Measurements from ENCODE around the gene SHF.

SHF gene

DNA sequence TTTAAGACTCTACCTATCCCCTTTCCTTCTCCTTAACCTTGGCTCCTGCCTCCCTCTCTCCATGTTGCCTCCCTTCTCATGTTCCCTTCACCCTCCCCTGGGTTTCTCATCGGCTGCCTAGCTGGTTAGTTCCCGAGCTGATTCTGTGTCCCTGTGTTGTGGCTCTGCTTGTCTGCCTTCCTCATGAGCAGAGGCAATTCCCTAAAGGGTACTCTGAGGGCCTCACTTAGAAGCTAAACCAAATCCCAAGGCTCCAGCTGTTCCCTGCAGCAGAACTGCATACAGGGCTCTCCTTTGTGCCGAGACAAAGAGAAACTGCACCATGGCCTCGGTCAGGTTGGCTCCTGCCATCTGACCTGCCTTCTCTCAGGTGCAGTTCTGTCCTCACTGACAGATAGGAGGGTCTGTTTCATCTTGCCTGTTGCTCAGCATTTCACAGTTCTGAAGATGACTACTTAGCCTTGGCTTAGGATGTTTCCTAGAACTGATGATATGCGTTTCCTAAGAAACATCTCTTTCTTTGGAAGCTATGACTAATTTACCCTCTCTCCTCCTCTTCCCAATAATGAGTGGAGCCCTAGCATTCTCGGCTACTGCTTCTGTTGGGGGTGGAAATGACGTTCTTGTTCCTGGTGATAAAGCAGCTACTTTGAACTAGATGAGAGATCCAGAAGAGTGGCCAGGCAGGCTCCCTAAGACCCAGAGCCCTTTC is 30.9 kb downstream of the SHF start:
- H3K4me3 ChIP-seq (ENCODE audit: insufficient read depth, low read depth, low read length): no peak overlapping the region
- no peaks in the 10 kb centered on the region for H3K27me3 ChIP-seq (ENCODE audit: control insufficient read depth, insufficient read depth, low read length, poor library complexity, severe bottlenecking)
- no peaks in the 10 kb centered on the region for H3K9me3 ChIP-seq (ENCODE audit: control insufficient read depth, low read length)
- 65 to 70% methylated on average over 7 of the region's 7 CpGs for WGBS, 2 experiments
- H3K36me3 ChIP-seq (ENCODE audit: control insufficient read depth, insufficient read depth, low read length): no peaks in the 10 kb centered on the region
- no peak overlapping the region for H3K27ac ChIP-seq (ENCODE audit: insufficient read depth, low read depth, low read length, poor library complexity, severe bottlenecking)
- peaks cover 22% of the 10 kb centered on the region for H3K4me1 ChIP-seq (ENCODE audit: control insufficient read depth, insufficient read depth, low read length)

DNA sequence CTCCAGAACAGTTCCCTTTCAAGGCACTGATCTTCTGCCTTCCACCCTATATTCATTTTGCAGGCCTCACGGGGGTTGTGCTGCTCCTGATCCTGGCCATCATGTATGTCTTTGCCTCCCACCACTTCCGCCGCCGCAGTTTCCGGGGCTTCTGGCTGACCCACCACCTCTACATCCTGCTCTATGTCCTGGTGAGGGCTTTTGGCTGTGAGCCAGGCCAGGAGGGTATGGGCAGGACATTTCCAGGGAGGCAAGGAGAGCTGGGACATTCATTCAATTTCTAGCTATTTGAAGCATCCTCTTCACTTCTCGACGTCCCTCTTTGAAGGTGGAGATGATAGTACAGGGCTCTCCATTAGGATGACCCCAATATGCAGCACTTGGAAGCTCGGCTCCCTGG is 32.0 kb downstream of the SHF start:
- Histone ChIP-seq H3K4me3 (ENCODE audit: insufficient read depth, low read depth, low read length) (no peak overlapping the region), H3K4me1 (ENCODE audit: control insufficient read depth, insufficient read depth, low read length) (peaks cover 22% of the 10 kb centered on the region), H3K27ac (ENCODE audit: insufficient read depth, low read depth, low read length, poor library complexity, severe bottlenecking) (no peak overlapping the region), H3K27me3 (ENCODE audit: control insufficient read depth, insufficient read depth, low read length, poor library complexity, severe bottlenecking) (no peaks in the 10 kb centered on the region), H3K9me3 (ENCODE audit: control insufficient read depth, low read length) (no peaks in the 10 kb centered on the region), H3K36me3 (ENCODE audit: control insufficient read depth, insufficient read depth, low read length) (no peaks in the 10 kb centered on the region)
- WGBS, 2 experiments: 94 to 95% methylated on average over 8 of the region's 8 CpGs

DNA sequence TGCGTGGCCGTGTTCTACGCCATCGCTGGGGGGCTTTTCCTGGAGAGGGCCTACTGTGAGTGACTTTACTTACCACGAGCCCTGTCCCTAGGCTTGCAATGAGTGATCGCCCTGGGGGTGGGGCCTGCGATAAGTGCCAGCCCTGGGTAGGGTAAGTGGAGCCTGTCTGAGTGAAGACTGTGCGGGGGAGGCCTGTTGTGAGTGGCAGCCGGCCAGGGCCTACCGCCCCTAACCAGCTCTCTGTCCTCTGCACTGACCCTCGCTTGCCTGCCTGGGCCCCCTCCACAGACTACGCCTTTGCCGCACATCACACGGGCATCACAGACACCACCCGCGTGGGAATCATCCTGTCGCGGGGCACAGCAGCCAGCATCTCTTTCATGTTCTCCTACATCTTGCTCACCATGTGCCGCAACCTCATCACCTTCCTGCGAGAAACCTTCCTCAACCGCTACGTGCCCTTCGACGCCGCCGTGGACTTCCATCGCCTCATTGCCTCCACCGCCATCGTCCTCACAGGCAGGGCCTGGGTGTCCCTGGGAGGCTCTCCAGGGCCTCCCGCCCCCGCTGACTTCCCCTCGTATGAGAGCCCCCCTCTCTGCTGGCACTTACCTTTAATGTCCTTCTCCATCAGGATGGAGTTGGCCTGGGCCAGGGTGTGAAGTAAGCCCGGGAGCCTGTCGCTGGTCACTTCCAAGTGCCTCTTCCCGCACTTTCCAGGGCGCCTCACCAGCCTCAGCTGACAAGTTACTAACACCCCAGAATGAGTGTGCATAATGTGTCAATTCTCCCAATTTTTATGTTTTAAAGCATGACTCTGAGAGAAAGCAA is 35.6 kb downstream of the SHF start:
- no peak overlapping the region for H3K4me3 ChIP-seq (ENCODE audit: insufficient read depth, low read depth, low read length)
- H3K27ac ChIP-seq (ENCODE audit: insufficient read depth, low read depth, low read length, poor library complexity, severe bottlenecking): no peak overlapping the region
- no peaks in the 10 kb centered on the region for H3K27me3 ChIP-seq (ENCODE audit: control insufficient read depth, insufficient read depth, low read length, poor library complexity, severe bottlenecking)
- peaks cover 9% of the 10 kb centered on the region for H3K4me1 ChIP-seq (ENCODE audit: control insufficient read depth, insufficient read depth, low read length)
- no peaks in the 10 kb centered on the region for H3K36me3 ChIP-seq (ENCODE audit: control insufficient read depth, insufficient read depth, low read length)
- WGBS, 2 experiments: 95 to 96% methylated on average over 36 of the region's 36 CpGs
- no peaks in the 10 kb centered on the region for H3K9me3 ChIP-seq (ENCODE audit: control insufficient read depth, low read length)

GRCh38 chr15:45150997-45151396 is 36.8 kb downstream of the SHF start:
- Histone ChIP-seq H3K4me1 (ENCODE audit: control insufficient read depth, insufficient read depth, low read length) (peaks cover 5% of the 10 kb centered on the region), H3K27ac (ENCODE audit: insufficient read depth, low read depth, low read length, poor library complexity, severe bottlenecking) (no peak overlapping the region), H3K9me3 (ENCODE audit: control insufficient read depth, low read length) (no peaks in the 10 kb centered on the region), H3K4me3 (ENCODE audit: insufficient read depth, low read depth, low read length) (no peak overlapping the region), H3K27me3 (ENCODE audit: control insufficient read depth, insufficient read depth, low read length, poor library complexity, severe bottlenecking) (no peaks in the 10 kb centered on the region), H3K36me3 (ENCODE audit: control insufficient read depth, insufficient read depth, low read length) (no peaks in the 10 kb centered on the region)
- 93 to 95% methylated on average over 6 of the region's 6 CpGs for WGBS, 2 experiments

- no peak overlapping the region for H3K27ac ChIP-seq (ENCODE audit: insufficient read depth, low read depth, low read length, poor library complexity, severe bottlenecking)
- H3K36me3 ChIP-seq (ENCODE audit: control insufficient read depth, insufficient read depth, low read length): no peaks in the 10 kb centered on the region
- H3K4me3 ChIP-seq (ENCODE audit: insufficient read depth, low read depth, low read length): no peak overlapping the region
- no peaks in the 10 kb centered on the region for H3K27me3 ChIP-seq (ENCODE audit: control insufficient read depth, insufficient read depth, low read length, poor library complexity, severe bottlenecking)
- whole genome bisulfite sequencing, 2 experiments: 88 to 93% methylated on average over 6 of the region's 6 CpGs
- H3K9me3 ChIP-seq (ENCODE audit: control insufficient read depth, low read length): no peaks in the 10 kb centered on the region
- H3K4me1 ChIP-seq (ENCODE audit: control insufficient read depth, insufficient read depth, low read length): peaks cover 5% of the 10 kb centered on the region
Measured at GRCh38 chr15:45150481-45150880, 37.3 kb downstream of the SHF start.

- H3K4me1 ChIP-seq (ENCODE audit: control insufficient read depth, insufficient read depth, low read length): peaks cover 2% of the 10 kb centered on the region
- H3K4me3 ChIP-seq (ENCODE audit: insufficient read depth, low read depth, low read length): no peak overlapping the region
Measured at GRCh38 chr15:45149060-45149459, 38.7 kb downstream of the SHF start.

DNA sequence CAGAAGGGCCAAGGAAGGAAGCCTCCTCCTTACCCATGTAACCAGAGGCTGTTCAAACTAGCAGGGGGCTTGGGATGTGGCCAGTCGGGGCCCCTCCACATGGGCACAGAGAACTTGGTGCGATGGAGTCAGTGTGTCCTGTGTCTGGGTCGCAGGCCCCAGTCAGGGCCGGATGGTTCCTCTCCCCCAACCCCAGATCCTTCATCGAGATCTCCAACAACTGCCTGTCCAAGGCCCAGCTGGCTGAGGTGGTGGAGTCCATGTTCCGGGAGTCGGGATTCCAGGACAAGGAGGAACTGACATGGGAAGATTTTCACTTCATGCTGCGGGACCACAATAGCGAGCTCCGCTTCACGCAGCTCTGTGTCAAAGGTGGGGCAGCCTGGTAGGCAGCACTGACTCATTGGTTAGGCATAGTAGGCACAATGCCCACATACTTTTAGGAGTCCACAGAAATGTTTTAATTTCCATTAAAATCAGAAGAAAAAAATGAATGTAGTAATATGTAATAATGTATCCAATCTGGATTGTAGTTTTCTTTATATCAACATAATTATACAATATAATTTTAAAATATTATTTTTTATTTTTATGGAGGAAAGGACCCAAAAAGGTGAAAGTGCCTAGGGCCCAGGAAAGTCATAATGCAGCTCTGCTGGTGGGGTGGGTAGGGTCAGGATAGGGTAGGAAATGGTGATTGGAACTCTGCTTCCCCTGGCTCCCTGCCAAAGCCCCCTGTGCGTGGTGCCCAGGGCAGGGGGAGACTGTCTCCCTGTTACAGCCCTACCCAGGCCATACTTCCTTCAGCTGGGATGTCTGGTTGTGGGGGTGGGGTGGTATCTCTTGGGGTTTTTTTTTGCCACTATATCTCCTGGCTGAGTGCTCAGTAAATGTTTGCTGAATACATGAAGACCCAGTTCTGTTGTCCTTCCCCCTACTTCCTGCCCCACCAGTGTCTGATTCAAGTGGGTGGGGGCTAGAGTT is 39.4 kb downstream of the SHF start:
- H3K4me3 ChIP-seq (ENCODE audit: insufficient read depth, low read depth, low read length): no peak overlapping the region
- 92 to 93% methylated on average over 12 of the region's 12 CpGs for WGBS, 2 experiments
- H3K9me3 ChIP-seq (ENCODE audit: control insufficient read depth, low read length): no peaks in the 10 kb centered on the region
- H3K36me3 ChIP-seq (ENCODE audit: control insufficient read depth, insufficient read depth, low read length): no peaks in the 10 kb centered on the region
- H3K27ac ChIP-seq (ENCODE audit: insufficient read depth, low read depth, low read length, poor library complexity, severe bottlenecking): no peak overlapping the region
- no peaks in the 10 kb centered on the region for H3K4me1 ChIP-seq (ENCODE audit: control insufficient read depth, insufficient read depth, low read length)
- no peaks in the 10 kb centered on the region for H3K27me3 ChIP-seq (ENCODE audit: control insufficient read depth, insufficient read depth, low read length, poor library complexity, severe bottlenecking)

More at GRCh38 chr15:45149060-45149459, 38.7 kb downstream of the SHF start:
- no peaks in the 10 kb centered on the region for H3K9me3 ChIP-seq (ENCODE audit: control insufficient read depth, low read length)
- H3K36me3 ChIP-seq (ENCODE audit: control insufficient read depth, insufficient read depth, low read length): no peaks in the 10 kb centered on the region
- no peaks in the 10 kb centered on the region for H3K27me3 ChIP-seq (ENCODE audit: control insufficient read depth, insufficient read depth, low read length, poor library complexity, severe bottlenecking)
- no peak overlapping the region for H3K27ac ChIP-seq (ENCODE audit: insufficient read depth, low read depth, low read length, poor library complexity, severe bottlenecking)
- WGBS, 2 experiments: 81 to 85% methylated on average over 1 of the region's 1 CpG

- 90 to 96% methylated on average over 7 of the region's 7 CpGs for WGBS, 2 experiments
- H3K9me3 ChIP-seq (ENCODE audit: control insufficient read depth, low read length): no peaks in the 10 kb centered on the region
- no peaks in the 10 kb centered on the region for H3K4me1 ChIP-seq (ENCODE audit: control insufficient read depth, insufficient read depth, low read length)
- H3K27me3 ChIP-seq (ENCODE audit: control insufficient read depth, insufficient read depth, low read length, poor library complexity, severe bottlenecking): no peaks in the 10 kb centered on the region
- no peak overlapping the region for H3K4me3 ChIP-seq (ENCODE audit: insufficient read depth, low read depth, low read length)
- H3K27ac ChIP-seq (ENCODE audit: insufficient read depth, low read depth, low read length, poor library complexity, severe bottlenecking): no peak overlapping the region
- H3K36me3 ChIP-seq (ENCODE audit: control insufficient read depth, insufficient read depth, low read length): no peaks in the 10 kb centered on the region
Measured at GRCh38 chr15:45147606-45148005, 40.2 kb downstream of the SHF start.

GRCh38 chr15:45146405-45146804 is 41.4 kb downstream of the SHF start:
- Histone ChIP-seq H3K9me3 (ENCODE audit: control insufficient read depth, low read length) (no peaks in the 10 kb centered on the region), H3K4me1 (ENCODE audit: control insufficient read depth, insufficient read depth, low read length) (no peaks in the 10 kb centered on the region), H3K27me3 (ENCODE audit: control insufficient read depth, insufficient read depth, low read length, poor library complexity, severe bottlenecking) (no peaks in the 10 kb centered on the region), H3K36me3 (ENCODE audit: control insufficient read depth, insufficient read depth, low read length) (no peaks in the 10 kb centered on the region), H3K4me3 (ENCODE audit: insufficient read depth, low read depth, low read length) (no peak overlapping the region), H3K27ac (ENCODE audit: insufficient read depth, low read depth, low read length, poor library complexity, severe bottlenecking) (no peak overlapping the region)
- WGBS, 2 experiments: 91 to 97% methylated on average over 4 of the region's 4 CpGs
